Keratinocyte (primary cell): Measurements from ENCODE around the gene TUFT1. TPM values are rescaled to one million over a fixed set of nuclear protein-coding genes. Genes with fewer than 3 reads are reported as not detected.

Source experiments
- DNase-seq: peaks from one replicate; pipeline ENCODE4 v3.0.0-alpha.2; 2011; ENCODE audit warnings: low read depth, missing footprints, low spot score
- FAIRE-seq: peaks from 2 replicates; lab custom pipeline; 2011; peaks lifted over from hg19 to GRCh38; lab: Jason Lieb, UNC
- H2AFZ ChIP-seq: 2 replicates; pipeline ENCODE4 v1.6.0; 2012; ENCODE audit warnings: low read length, control low read depth, inconsistent platforms; ENCODE audit not compliant: control insufficient read depth
- H3K27ac ChIP-seq: 2 replicates; pipeline ENCODE4 v1.5.1; 2011; ENCODE audit warnings: low read length; ENCODE audit not compliant: control insufficient read depth, insufficient read depth
- H3K27me3 ChIP-seq: 3 replicates; pipeline ENCODE4 v1.6.0; 2011; ENCODE audit warnings: low read length; ENCODE audit not compliant: control insufficient read depth, insufficient read depth; ENCODE audit errors: extremely low read depth
- H3K36me3 ChIP-seq, 2 experiments: 2 replicates in 1 of 2; 3 replicates in 1 of 2; pipeline ENCODE4 v1.5.1; 2011; ENCODE audit warnings: low read length in 2 of 2, mild to moderate bottlenecking in 1 of 2; ENCODE audit not compliant: control insufficient read depth in 2 of 2, insufficient read depth in 2 of 2; ENCODE audit errors: extremely low read depth in 1 of 2
- H3K4me1 ChIP-seq: 3 replicates; pipeline ENCODE4 v1.5.1; 2011; ENCODE audit warnings: low read length; ENCODE audit not compliant: control insufficient read depth, insufficient read depth; ENCODE audit errors: extremely low read depth
- H3K4me2 ChIP-seq: 3 replicates; pipeline ENCODE4 v1.6.0; 2011; ENCODE audit warnings: low read depth, low read length; ENCODE audit not compliant: control insufficient read depth, insufficient read depth; ENCODE audit errors: extremely low read depth
- H3K4me3 ChIP-seq, 3 experiments: fragments of 200-600 bp in 1 of 3; sonication (generic) in 1 of 3; 2 replicates in 2 of 3; 3 replicates in 1 of 3; pipeline ENCODE4 v1.5.1; 2011 to 2016; ENCODE audit warnings: low read length in 3 of 3, mild to moderate bottlenecking in 3 of 3, control low read depth in 2 of 3, inconsistent platforms in 1 of 3, low read depth in 1 of 3, mixed read lengths in 1 of 3, mixed run types in 1 of 3, moderate library complexity in 1 of 3; ENCODE audit not compliant: control insufficient read depth in 2 of 3, insufficient read depth in 2 of 3; ENCODE audit errors: extremely low read depth in 1 of 3
- H3K79me2 ChIP-seq: 2 replicates; pipeline ENCODE4 v1.6.0; 2012; ENCODE audit warnings: low read length; ENCODE audit not compliant: control insufficient read depth, insufficient read depth
- H3K9ac ChIP-seq: 3 replicates; pipeline ENCODE4 v1.6.0; 2011; ENCODE audit warnings: low read length; ENCODE audit not compliant: control insufficient read depth, insufficient read depth; ENCODE audit errors: extremely low read depth
- H3K9me1 ChIP-seq: 3 replicates; pipeline ENCODE4 v1.6.0; 2011; ENCODE audit warnings: low read length; ENCODE audit not compliant: control insufficient read depth, insufficient read depth; ENCODE audit errors: extremely low read depth
- H3K9me3 ChIP-seq: 2 replicates; pipeline ENCODE4 v1.5.1; 2012; ENCODE audit warnings: low read depth, low read length; ENCODE audit not compliant: control insufficient read depth
- H4K20me1 ChIP-seq: 3 replicates; pipeline ENCODE4 v1.6.0; 2011; ENCODE audit warnings: low read length; ENCODE audit not compliant: control insufficient read depth, insufficient read depth; ENCODE audit errors: extremely low read depth
- CTCF ChIP-seq, 3 experiments: IDR thresholded peaks in 1 of 3; conservative IDR thresholded peaks in 1 of 3; optimal IDR thresholded peaks in 1 of 3; 2 replicates in 2 of 3; 3 replicates in 1 of 3; pipeline versions ENCODE3 to v1.5.1; 2011; ENCODE audit warnings: low read length in 3 of 3, mild to moderate bottlenecking in 3 of 3, moderate library complexity in 2 of 3, control low read depth in 1 of 3, inconsistent platforms in 1 of 3; ENCODE audit not compliant: insufficient read depth in 2 of 3; ENCODE audit errors: extremely low read depth in 1 of 3
- EZH2 ChIP-seq: IDR thresholded peaks from one replicate; pipeline ENCODE4 v1.6.1; 2012; ENCODE audit warnings: inconsistent platforms, mild to moderate bottlenecking, low read length, moderate library complexity
- dilution Hi-C: fragments of 300-500 bp; cut with MboI; formaldehyde crosslinking; loops from one replicate; pipeline ENCODE4 v1.7.0; 2020; ENCODE audit warnings: low sequenced_read_pairs; ENCODE audit not compliant: extremely low pct_ligation_motif_present
- polyA plus RNA-seq, 5 experiments: library from polyadenylated mRNA; depleted of rRNA in 3 of 5; stranded (reverse) in 3 of 5; stranded (forward) in 1 of 5; unstranded in 1 of 5; fragments of >200 nt; gene quantifications; 1 replicate in 1 of 5; 2 replicates in 3 of 5; 3 replicates in 1 of 5; pipeline versions ENCODE4 v1.2.1 to v1.2.3, GENCODE V29; 2011 to 2012; ENCODE audit warnings: missing spikeins in 2 of 5, low read depth in 1 of 5, low replicate concordance in 1 of 5

The TUFT1 gene
- polyA plus RNA-seq, 1 donor (not counting 4 experiments of a cell fraction or from before 2014, with no cell fraction given) = 70.0 TPM

- no peaks in the 10 kb centered on the region for H3K9me1 ChIP-seq
- no peaks in the 10 kb centered on the region for H3K27me3 ChIP-seq
- peak overlapping the region in 1 of 3 experiments; percentile 79 for H3K4me3 ChIP-seq
- H2AFZ ChIP-seq = no peak overlapping the region
- peaks cover 41% of the 10 kb centered on the region for H3K4me1 ChIP-seq
- H3K9me3 ChIP-seq = no peaks in the 10 kb centered on the region
- peak overlapping the region; percentile 65 for H3K4me2 ChIP-seq
- H3K79me2 ChIP-seq = peaks cover 14% of the 10 kb centered on the region
- no peak for FAIRE-seq
- H3K36me3 ChIP-seq = no peaks in the 10 kb centered on the region
- dilution Hi-C loops = no loop called here
- TF ChIP-seq CTCF (optimal IDR thresholded peaks at IDR 0.05 in 1 of 3, IDR thresholded peaks at IDR 0.05 in 1 of 3, conservative IDR thresholded peaks at IDR 0.05 in 1 of 3; ENCODE audit: extremely low read depth in 1 of 3, insufficient read depth in 2 of 3, low read length in 3 of 3) (no peak), EZH2 (no peak)
- peak overlapping the region; percentile 81 for H3K9ac ChIP-seq
- H4K20me1 ChIP-seq = no peaks in the 10 kb centered on the region
- peak; percentile 49 for DNase-seq
- H3K27ac ChIP-seq = peak overlapping the region; percentile 71
Observed at GRCh38 chr1:151611288-151611790, 71.2 kb downstream of the TUFT1 start.

GRCh38 chr1:151611832-151612500, 71.9 kb downstream of the TUFT1 start, which contains the start of gene SNX27:
SNX27 (plus strand) TSS chr1:151612050; CDS start chr1:151612202, 152 bp downstream.
- FAIRE-seq (no peak), DNase-seq (peak; percentile 62)
- peaks cover 41% of the 10 kb centered on the region for H3K4me1 ChIP-seq
- peak within 1 kb of the TSS; percentile 79 to 91 (median 85) for H3K4me3 ChIP-seq
- H3K79me2 ChIP-seq = peaks cover 18% of the 10 kb centered on the region
- H3K36me3 ChIP-seq = no peaks in the 10 kb centered on the region
- peak within 1 kb of the TSS; percentile 84 for H3K4me2 ChIP-seq
- H3K27me3 ChIP-seq = no peaks in the 10 kb centered on the region
- TF ChIP-seq EZH2 (no peak), CTCF (optimal IDR thresholded peaks at IDR 0.05 in 1 of 3, IDR thresholded peaks at IDR 0.05 in 1 of 3, conservative IDR thresholded peaks at IDR 0.05 in 1 of 3; ENCODE audit: extremely low read depth in 1 of 3, insufficient read depth in 2 of 3, low read length in 3 of 3) (no peak)
- no peaks in the 10 kb centered on the region for H4K20me1 ChIP-seq
- H3K27ac ChIP-seq = peak within 1 kb of the TSS; percentile 71
- no peaks in the 10 kb centered on the region for H3K9me3 ChIP-seq
- no peaks in the 10 kb centered on the region for H3K9me1 ChIP-seq
- H2AFZ ChIP-seq = peak within 1 kb of the TSS; percentile 71
- dilution Hi-C loops = no loop called here
- peak within 1 kb of the TSS; percentile 81 for H3K9ac ChIP-seq
